CD4-positive, alpha-beta T cell treated with Interleukin-2 at 100 ng/mL for 4 hours (primary cell): ENCODE data around the gene CYYR1.

Experiments used
- DNase-seq: peaks from one replicate; pipeline ENCODE4 v3.0.0-alpha.2; 2020; ENCODE audit warnings: low spot score

Gene CYYR1

DNA sequence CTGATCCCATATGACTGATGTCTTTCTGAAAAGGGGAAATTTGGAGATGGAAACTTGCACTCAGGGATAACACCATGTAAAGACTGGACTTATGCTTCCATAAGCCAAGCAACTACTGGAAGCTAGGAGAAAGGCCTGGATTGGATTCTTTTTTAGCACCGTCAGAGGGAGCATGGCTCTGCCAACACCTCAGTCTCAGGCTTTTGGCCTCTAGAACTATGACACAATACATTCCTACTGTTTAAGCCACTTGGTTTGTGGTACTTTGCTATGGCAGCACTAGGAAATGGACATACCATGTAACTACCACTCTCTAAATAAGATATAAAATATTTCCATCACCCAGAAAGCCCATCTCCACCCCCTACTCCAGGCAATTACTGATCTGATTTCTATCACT is 139.7 kb downstream of the CYYR1 start:
- no peak for DNase-seq

DNA sequence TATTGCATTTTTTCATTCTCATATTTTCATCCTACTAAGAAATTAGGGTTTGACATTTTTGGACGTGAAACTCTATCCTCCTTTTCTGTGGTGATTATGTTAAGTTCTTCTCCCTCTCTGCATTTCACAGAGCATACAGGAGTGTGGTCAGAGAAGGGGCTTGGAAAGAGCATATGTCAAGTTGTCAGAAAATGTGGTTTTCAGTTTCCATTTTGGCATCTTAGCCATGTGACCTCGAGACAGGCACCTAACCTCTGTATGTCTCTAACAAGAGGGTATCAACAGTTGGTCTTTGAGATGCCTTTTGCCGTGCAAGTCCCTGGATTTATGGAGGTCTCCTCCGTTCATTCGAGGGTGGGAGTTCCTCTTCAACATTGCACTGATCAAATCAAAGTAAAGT is 140.7 kb downstream of the CYYR1 start:
- no peak for DNase-seq

DNA sequence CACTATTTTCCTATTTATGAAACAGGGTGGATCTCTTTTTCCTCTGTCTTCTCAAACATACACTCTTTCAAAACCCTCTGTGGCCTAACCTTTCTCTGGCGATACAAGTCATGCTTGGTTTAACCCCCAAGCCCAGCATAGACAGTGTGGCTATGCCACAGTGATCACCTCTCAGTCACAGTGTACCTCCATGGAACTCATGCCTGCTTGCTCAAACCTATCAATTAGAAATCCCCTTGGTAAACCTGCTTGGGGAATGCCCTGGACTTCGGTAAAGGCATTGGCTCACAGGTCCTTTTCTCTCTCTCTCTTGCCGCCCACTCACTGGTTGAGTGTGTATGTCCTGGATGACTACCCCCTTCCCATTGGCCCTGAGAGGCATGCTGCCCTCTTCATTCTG is 147.5 kb downstream of the CYYR1 start:
- DNase-seq, result no peak

DNA sequence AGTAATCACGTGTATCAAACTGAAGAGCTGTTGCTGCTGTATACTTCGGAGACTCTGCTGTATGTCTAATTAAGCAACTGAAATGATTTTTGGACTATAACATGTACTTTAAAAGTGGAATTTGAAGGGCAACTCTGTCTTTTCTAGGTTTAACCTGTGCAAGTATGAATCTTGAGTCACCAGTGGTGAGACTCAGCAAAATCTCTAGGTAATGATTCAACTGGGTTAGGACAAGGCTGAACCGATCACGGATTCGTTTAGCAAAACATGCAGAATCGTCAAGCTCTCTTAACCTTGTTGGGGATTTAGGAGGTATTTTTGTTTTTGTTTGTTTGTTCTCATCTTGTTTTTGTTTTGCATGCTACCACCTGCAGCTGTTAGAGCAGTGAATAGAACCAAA is 149.6 kb downstream of the CYYR1 start:
- no peak for DNase-seq

DNA sequence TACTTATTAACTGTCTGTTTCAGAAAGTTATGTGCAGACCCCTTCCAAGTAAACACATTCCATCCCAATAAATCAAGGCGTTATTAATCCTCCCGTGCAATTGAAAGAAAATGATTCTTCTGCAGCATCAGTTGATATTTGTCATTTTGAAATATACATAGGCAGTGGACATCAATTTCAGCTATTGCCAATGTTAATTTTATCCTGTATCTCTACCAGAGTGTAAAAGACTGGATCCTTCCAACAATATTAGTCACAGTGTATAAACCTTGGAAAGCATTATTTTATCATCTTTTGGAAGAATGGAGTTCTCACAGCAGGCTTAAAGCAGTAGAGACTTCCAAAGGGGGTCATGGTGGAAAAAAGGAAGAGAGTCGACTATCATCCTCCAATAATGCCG is 150.4 kb downstream of the CYYR1 start:
- DNase-seq, result no peak

DNA sequence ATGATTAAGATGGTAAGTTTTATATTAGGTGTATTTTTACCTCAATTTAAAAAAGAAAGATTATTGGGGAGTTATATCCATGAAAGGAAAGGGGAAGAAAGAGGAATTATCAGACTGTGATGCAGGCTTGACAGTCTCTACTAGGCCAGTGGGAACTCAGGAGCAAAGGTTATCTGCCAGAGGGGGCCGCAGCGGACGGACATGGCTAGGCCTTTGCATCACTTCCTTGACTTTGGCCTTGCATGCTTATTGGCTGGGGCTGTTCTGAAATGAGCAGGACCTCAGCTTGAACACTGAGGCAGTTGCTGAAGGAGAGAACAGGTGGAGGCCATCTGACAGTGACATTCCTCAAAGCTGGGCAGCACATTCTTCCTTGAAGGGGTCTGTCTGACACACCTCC is 150.9 kb downstream of the CYYR1 start:
- DNase-seq, result no peak

DNA sequence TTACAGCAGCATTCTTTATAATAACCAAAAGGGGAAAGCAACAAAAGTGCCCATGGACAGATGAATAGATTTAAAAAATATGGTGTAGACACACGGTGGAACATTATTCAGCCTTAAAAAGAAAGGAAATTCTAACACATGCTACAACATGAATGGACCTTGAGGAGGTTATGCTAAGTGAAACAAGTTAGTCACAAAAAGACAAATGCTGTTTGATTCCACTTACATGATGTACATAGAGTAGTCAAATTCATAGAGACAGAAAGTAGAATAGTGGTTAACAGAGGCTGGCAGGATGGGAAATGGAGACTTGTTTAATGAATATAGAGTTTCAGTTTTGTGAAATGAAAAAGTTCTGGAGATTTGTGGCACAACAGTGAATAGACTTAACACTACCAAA is 151.4 kb downstream of the CYYR1 start:
- DNase-seq, result peak; percentile 1
